ENCODE data around the gene OSER1.

The OSER1 gene

GRCh38 chr20:44173116-44173515 lies 37.5 kb downstream of the OSER1 start:
- no peak for DNase-seq

DNA sequence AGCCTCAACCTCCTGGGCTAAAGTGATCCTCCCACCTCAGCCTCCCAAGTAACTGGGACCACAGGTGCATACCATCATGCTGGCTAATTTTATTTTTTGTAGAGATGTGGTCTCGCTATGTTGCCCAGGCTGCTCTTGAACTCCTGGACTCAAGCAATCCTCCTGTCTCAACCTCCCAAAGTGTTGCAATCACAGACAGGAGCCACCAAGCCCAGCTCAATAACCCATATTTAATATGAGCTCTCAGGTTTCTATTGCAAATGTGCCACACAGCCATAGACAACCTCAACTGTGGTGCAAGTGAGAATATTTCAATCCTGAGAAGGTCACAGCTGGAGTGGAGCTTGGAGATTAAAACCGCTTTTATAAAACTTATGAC lies 38.0 kb downstream of the OSER1 start:
- DNase-seq: no peak

GRCh38 chr20:44171775-44172571 lies 38.6 kb downstream of the OSER1 start:
- no peak for DNase-seq

GRCh38 chr20:44170816-44171410 lies 39.7 kb downstream of the OSER1 start:
- DNase-seq: no peak

GRCh38 chr20:44167736-44168135 lies 42.8 kb downstream of the OSER1 start:
- no peak for DNase-seq

- DNase-seq: no peak
These were observed 44.1 kb downstream of the OSER1 start for GRCh38 chr20:44166477-44166876.

- no peak for DNase-seq
These were observed 44.6 kb downstream of the OSER1 start for GRCh38 chr20:44166008-44166407.

DNA sequence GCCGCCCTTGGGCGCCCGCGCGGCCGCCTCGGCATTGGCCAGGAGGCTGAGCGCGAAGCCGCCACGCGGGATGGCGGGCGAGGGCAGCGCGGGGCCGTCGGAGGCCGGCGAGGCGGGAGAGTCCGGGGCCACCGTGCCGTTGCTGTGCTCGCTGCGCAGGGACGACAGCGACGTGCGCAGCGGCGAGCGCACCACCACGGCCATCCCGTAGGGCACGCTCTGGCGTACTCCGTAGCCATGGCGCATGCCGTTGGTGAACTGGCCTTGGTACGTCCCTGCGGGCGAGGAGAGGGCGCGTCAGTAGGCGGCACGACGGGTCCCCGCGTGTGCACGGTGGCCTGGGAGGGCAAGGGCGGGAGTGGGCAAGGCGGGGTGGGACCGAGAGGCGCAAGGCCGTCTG lies 50.4 kb downstream of the OSER1 start:
- DNase-seq: no peak

- no peak for DNase-seq
These were observed 50.9 kb downstream of the OSER1 start for GRCh38 chr20:44159711-44160110.

- DNase-seq: no peak
These were observed 51.4 kb downstream of the OSER1 start for GRCh38 chr20:44159125-44159524.

- DNase-seq: no peak
These were observed 53.5 kb downstream of the OSER1 start for GRCh38 chr20:44157061-44157460.

GRCh38 chr20:44154521-44155001 lies 56.0 kb downstream of the OSER1 start:
- no peak for DNase-seq

DNA sequence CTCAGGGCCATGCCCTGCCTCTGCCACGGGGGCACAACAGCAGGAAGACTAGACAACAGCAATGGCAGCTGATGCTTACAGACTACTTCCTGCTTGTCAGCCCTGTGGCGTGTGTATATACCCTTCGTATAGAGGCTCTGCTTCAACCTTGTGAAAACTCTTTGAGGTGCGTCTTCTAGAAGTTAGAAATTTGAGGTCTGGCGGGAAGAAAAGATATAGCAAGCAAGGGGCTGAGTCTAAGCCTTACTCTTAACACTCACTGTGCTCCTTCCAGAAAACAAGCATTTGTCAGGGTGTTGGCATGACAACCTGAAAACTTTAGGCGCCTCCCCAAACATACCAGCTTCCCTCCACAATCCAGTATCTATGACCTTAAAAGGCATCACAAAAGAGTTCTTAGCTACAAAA lies 56.9 kb downstream of the OSER1 start:
- peak; percentile 6 for DNase-seq

DNA sequence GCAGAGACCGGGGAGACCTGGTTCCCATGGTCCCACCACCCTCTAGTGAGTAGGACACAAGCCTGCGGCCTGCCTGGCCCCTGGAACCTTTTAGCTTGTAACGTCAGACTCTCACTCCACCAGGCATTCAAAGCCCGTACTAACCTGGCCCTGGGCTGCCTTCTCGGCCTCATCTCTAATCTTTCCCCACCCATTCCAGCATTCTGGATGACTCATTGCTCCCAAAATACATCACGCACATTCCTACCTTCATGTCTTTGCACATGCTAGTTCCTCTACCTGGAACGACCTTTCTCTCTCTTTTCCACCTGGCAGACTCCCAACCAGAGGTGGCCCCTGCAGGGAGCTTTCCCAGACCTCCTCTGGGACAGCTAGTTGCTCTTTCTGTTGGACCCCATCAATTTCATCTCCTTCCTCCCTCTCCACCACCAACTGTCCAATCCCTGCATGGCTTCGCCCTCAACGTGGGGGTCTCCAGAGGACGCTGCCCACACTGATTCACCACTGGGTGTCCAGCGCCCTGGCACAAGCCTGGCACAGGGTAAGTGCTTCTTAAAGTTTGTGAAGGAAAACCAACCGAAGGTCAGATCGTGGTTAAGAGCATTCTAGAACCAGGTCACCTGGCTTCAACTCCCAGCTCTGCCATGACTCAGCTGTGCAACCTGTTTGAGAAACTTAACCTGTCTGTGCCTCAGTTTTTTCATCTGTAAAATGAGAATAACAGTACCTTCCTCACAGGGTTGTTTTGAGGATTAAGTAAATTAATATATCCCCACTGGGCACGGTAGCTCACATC lies 58.8 kb downstream of the OSER1 start:
- no peak for DNase-seq

DNA sequence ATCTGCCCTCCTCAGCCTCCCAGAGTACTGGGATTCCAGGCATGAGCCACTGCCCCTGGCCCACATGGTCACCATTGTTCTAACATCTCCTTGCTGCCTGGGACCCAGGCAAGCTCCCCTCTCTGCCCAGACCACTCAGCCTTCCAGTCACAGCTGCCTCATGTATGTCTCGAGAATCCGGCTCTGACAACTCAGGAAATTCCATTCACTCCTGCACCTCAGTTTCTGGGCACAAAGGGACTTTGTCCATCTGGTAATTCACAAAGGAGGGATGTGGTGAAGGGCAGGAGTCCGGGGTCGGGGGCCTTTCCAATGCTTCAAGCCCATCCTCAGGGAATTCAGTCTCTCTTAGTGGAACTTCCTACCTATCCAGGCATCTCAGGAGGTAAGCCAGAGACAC lies 64.3 kb downstream of the OSER1 start:
- no peak for DNase-seq
